H1 (cell line): ENCODE results near the gene HNF1A. TPM values are rescaled to one million over a fixed set of nuclear protein-coding genes. Genes with fewer than 3 reads are reported as not detected.

ENCODE experiments used
- BACH1 ChIP-seq: IDR thresholded peaks from 2 replicates; pipeline ENCODE4 v1.6.1; 2012; ENCODE audit warnings: low read length, improper control_type of control experiment
- BRCA1 ChIP-seq: IDR thresholded peaks from 2 replicates; pipeline ENCODE4 v1.6.1; 2012; ENCODE audit warnings: low read depth, low read length, improper control_type of control experiment
- CBX8 ChIP-seq: fragments of 300-800, 300-1000 bp; sonication (generic); IDR thresholded peaks from 2 replicates; pipeline ENCODE4 v1.7.1; 2016; ENCODE audit warnings: low read depth, low read length, borderline replicate concordance
- KDM4A ChIP-seq: IDR thresholded peaks from one replicate; pipeline ENCODE4 v1.7.1; 2012; ENCODE audit warnings: low read depth, mild to moderate bottlenecking, moderate library complexity, low read length, inconsistent platforms; ENCODE audit not compliant: severe bottlenecking
- KDM5A ChIP-seq: fragments of 200-600 bp; IDR thresholded peaks from 2 replicates; pipeline ENCODE4 v1.7.1; 2012; ENCODE audit warnings: mild to moderate bottlenecking, low read length, inconsistent platforms, mixed read lengths
- NANOG ChIP-seq: IDR thresholded peaks from 2 replicates; pipeline ENCODE4 v1.6.1; 2011; ENCODE audit warnings: low read length, low read depth, mild to moderate bottlenecking, inconsistent platforms; ENCODE audit not compliant: insufficient read depth, poor library complexity, severe bottlenecking
- RAD21 ChIP-seq, 2 experiments: IDR thresholded peaks in 1 of 2; conservative IDR thresholded peaks in 1 of 2; 2 replicates each; pipeline ENCODE4 v1.6.1; 2011; ENCODE audit warnings: low read depth in 2 of 2, low read length in 2 of 2, improper control_type of control experiment in 1 of 2, inconsistent platforms in 1 of 2, mild to moderate bottlenecking in 1 of 2, moderate library complexity in 1 of 2
- RBBP5 ChIP-seq: IDR thresholded peaks from 2 replicates; pipeline ENCODE4 v1.7.1; 2012; ENCODE audit warnings: low read depth, mild to moderate bottlenecking, inconsistent platforms, low read length, moderate library complexity, borderline replicate concordance
- RFX5 ChIP-seq: IDR thresholded peaks from 2 replicates; pipeline ENCODE4 v1.6.1; 2011; ENCODE audit warnings: low read depth, low read length, improper control_type of control experiment, borderline replicate concordance
- RXRA ChIP-seq: IDR thresholded peaks from 2 replicates; pipeline ENCODE4 v1.6.1; 2011; ENCODE audit warnings: low read depth, mild to moderate bottlenecking, low read length, moderate library complexity; ENCODE audit not compliant: insufficient read depth
- SP4 ChIP-seq: IDR thresholded peaks from 2 replicates; pipeline ENCODE4 v1.6.1; 2012; ENCODE audit warnings: low read length, inconsistent platforms
- polyA plus RNA-seq, 7 experiments: library from polyadenylated mRNA; depleted of rRNA in 3 of 7; stranded (reverse) in 5 of 7; unstranded in 2 of 7; fragments of >200 nt in 5 of 7; fragments of 200-250 nt in 2 of 7; gene quantifications; 1 replicate in 5 of 7; 2 replicates in 1 of 7; 4 replicates in 1 of 7; pipeline versions ENCODE4 v1.2.1 to v1.2.3, GENCODE V29; 2011 to 2013; ENCODE audit warnings: missing spikeins in 2 of 7, mixed read lengths in 2 of 7
- total RNA-seq: library from RNA; stranded (reverse); fragmentation: NEBNext Ultra II Directional; extraction: Animal tissue kit (Norgen Biotek cat#: 25700); gene quantifications from 2 replicates; pipeline ENCODE4 v1.2.1, GENCODE V29; 2021
- TF ChIP-seq, protein P1 (sequence below): fragments of 300-600 bp; sonication (generic); IDR thresholded peaks from 2 replicates; pipeline ENCODE4 v1.7.1; 2012; ENCODE audit warnings: low read length, moderate library complexity, mild to moderate bottlenecking, inconsistent platforms; ENCODE audit not compliant: insufficient replicate concordance

Gene HNF1A
- total and polyA plus RNA-seq, 2 of the 8 experiments (the other 6 are each of a cell fraction or from before 2014, with no cell fraction given) = not detected

DNA sequence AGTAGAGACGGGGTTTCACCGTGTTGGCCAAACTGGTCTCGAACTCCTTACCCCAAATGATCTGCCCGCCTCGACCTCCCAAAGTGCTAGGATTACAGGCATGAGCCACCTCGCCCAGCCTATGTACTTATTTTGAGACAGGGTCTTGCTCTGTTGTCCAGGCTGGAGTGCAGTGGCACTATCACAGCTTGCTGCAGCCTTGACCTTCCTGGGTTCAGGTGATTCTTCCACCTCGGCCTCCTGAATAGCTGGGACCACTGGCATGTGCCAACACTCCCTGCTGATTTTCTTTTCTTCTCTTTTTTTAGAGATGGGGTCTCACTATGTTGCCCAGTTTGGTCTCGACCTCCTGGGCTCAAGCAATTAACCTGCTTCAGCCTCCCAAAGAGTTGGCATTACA lies 14.0 kb upstream of the HNF1A start (continued):
- TF ChIP-seq, protein P1, sequence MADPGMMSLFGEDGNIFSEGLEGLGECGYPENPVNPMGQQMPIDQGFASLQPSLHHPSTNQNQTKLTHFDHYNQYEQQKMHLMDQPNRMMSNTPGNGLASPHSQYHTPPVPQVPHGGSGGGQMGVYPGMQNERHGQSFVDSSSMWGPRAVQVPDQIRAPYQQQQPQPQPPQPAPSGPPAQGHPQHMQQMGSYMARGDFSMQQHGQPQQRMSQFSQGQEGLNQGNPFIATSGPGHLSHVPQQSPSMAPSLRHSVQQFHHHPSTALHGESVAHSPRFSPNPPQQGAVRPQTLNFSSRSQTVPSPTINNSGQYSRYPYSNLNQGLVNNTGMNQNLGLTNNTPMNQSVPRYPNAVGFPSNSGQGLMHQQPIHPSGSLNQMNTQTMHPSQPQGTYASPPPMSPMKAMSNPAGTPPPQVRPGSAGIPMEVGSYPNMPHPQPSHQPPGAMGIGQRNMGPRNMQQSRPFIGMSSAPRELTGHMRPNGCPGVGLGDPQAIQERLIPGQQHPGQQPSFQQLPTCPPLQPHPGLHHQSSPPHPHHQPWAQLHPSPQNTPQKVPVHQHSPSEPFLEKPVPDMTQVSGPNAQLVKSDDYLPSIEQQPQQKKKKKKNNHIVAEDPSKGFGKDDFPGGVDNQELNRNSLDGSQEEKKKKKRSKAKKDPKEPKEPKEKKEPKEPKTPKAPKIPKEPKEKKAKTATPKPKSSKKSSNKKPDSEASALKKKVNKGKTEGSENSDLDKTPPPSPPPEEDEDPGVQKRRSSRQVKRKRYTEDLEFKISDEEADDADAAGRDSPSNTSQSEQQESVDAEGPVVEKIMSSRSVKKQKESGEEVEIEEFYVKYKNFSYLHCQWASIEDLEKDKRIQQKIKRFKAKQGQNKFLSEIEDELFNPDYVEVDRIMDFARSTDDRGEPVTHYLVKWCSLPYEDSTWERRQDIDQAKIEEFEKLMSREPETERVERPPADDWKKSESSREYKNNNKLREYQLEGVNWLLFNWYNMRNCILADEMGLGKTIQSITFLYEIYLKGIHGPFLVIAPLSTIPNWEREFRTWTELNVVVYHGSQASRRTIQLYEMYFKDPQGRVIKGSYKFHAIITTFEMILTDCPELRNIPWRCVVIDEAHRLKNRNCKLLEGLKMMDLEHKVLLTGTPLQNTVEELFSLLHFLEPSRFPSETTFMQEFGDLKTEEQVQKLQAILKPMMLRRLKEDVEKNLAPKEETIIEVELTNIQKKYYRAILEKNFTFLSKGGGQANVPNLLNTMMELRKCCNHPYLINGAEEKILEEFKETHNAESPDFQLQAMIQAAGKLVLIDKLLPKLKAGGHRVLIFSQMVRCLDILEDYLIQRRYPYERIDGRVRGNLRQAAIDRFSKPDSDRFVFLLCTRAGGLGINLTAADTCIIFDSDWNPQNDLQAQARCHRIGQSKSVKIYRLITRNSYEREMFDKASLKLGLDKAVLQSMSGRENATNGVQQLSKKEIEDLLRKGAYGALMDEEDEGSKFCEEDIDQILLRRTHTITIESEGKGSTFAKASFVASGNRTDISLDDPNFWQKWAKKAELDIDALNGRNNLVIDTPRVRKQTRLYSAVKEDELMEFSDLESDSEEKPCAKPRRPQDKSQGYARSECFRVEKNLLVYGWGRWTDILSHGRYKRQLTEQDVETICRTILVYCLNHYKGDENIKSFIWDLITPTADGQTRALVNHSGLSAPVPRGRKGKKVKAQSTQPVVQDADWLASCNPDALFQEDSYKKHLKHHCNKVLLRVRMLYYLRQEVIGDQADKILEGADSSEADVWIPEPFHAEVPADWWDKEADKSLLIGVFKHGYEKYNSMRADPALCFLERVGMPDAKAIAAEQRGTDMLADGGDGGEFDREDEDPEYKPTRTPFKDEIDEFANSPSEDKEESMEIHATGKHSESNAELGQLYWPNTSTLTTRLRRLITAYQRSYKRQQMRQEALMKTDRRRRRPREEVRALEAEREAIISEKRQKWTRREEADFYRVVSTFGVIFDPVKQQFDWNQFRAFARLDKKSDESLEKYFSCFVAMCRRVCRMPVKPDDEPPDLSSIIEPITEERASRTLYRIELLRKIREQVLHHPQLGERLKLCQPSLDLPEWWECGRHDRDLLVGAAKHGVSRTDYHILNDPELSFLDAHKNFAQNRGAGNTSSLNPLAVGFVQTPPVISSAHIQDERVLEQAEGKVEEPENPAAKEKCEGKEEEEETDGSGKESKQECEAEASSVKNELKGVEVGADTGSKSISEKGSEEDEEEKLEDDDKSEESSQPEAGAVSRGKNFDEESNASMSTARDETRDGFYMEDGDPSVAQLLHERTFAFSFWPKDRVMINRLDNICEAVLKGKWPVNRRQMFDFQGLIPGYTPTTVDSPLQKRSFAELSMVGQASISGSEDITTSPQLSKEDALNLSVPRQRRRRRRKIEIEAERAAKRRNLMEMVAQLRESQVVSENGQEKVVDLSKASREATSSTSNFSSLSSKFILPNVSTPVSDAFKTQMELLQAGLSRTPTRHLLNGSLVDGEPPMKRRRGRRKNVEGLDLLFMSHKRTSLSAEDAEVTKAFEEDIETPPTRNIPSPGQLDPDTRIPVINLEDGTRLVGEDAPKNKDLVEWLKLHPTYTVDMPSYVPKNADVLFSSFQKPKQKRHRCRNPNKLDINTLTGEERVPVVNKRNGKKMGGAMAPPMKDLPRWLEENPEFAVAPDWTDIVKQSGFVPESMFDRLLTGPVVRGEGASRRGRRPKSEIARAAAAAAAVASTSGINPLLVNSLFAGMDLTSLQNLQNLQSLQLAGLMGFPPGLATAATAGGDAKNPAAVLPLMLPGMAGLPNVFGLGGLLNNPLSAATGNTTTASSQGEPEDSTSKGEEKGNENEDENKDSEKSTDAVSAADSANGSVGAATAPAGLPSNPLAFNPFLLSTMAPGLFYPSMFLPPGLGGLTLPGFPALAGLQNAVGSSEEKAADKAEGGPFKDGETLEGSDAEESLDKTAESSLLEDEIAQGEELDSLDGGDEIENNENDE = no peak
- TF ChIP-seq KDM4A (no peak), RXRA (no peak), RBBP5 (no peak), BRCA1 (no peak), RFX5 (no peak), SP4 (no peak), KDM5A (no peak), NANOG (no peak), RAD21 (IDR thresholded peaks at IDR 0.05 in 1 of 2, conservative IDR thresholded peaks at IDR 0.05 in 1 of 2; ENCODE audit: low read depth in 2 of 2, low read length in 2 of 2) (no peak), CBX8 (no peak), BACH1 (no peak)
